ENCODE results near the gene PCSK6. TPM values are rescaled to one million over a fixed set of nuclear protein-coding genes. Genes with fewer than 3 reads are reported as not detected.

Gene PCSK6
- total RNA-seq, 1 experiment from 2014 or later, result 26.3 TPM

DNA sequence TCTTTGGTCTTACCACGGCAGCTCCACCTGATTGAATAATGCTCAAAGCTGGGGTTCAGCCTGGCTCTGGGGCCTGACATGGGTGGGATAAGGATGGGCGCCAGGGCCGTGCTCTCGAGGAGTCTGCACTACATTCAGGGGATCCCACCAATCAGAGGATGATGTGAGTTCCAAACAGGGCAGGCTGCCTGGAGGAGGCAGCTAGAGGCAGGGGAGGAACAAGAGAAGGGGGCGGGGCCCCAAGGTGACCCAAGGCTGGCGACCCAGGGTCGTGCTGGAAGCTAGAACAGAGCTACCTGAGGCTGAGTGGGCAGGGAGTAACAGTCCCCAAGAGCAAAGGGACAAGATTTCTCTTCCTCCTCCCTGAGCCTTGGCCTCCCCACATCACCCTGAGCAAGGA is 56.1 kb downstream of the PCSK6 start:
- Histone ChIP-seq H3K9me2 (ENCODE audit: insufficient read depth) (no peaks in the 10 kb centered on the region), H3K27ac (no peak overlapping the region), H3K4me1 (replicated peaks; ENCODE audit: insufficient read depth) (no peaks in the 10 kb centered on the region), H3K36me3 (ENCODE audit: low read depth) (no peaks in the 10 kb centered on the region; the same call in 1 of the 2 replicates), H3K79me2 (ENCODE audit: low read depth) (no peaks in the 10 kb centered on the region), H3K4me2 (no peak overlapping the region), H3F3A (ENCODE audit: insufficient read depth, low read depth) (no peaks in the 10 kb centered on the region), H3K9me3 (ENCODE audit: insufficient read depth, low read depth) (no peaks in the 10 kb centered on the region), H3K27me3 (ENCODE audit: insufficient read depth, low read depth) (no peaks in the 10 kb centered on the region), H2AFZ (no peak overlapping the region), H3K4me3 (no peak overlapping the region), H4K20me1 (ENCODE audit: insufficient read depth) (no peaks in the 10 kb centered on the region)
- intact Hi-C loops (cut with micrococcal nuclease; ENCODE audit: unreplicated experiment), result no loop called here
- TF ChIP-seq EZH2 (IDR thresholded peaks at IDR 0.05; ENCODE audit: low read depth), result no peak
- TF ChIP-seq, protein P1, sequence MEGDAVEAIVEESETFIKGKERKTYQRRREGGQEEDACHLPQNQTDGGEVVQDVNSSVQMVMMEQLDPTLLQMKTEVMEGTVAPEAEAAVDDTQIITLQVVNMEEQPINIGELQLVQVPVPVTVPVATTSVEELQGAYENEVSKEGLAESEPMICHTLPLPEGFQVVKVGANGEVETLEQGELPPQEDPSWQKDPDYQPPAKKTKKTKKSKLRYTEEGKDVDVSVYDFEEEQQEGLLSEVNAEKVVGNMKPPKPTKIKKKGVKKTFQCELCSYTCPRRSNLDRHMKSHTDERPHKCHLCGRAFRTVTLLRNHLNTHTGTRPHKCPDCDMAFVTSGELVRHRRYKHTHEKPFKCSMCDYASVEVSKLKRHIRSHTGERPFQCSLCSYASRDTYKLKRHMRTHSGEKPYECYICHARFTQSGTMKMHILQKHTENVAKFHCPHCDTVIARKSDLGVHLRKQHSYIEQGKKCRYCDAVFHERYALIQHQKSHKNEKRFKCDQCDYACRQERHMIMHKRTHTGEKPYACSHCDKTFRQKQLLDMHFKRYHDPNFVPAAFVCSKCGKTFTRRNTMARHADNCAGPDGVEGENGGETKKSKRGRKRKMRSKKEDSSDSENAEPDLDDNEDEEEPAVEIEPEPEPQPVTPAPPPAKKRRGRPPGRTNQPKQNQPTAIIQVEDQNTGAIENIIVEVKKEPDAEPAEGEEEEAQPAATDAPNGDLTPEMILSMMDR (conservative IDR thresholded peaks at IDR 0.05), result no peak
- no TSS peak for BruUV-seq (replicated peaks)
- DNase-seq, result no peak
- ChIA-PET POLR2A (ENCODE audit: unreplicated experiment) (no interaction called here), CTCF (no interaction called here)

DNA sequence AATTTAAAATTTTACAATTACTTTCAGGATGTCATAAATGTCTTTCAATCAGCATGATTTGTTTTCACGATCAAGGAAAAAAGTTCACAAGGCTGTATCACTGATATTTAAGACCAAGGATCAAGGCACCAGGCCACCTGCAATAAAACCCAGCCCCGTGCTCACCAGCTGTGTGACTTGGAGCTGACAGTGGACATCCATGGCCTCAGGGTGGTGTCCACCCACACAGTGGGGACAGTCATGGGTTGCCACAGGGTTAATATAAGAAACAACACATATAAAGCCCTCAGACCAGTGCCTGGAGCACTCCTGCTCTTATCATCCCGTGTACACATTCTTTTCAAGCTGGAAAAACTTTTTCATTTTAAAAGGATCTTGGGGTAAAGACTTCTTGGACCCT is 56.5 kb downstream of the PCSK6 start:
- H3F3A ChIP-seq (ENCODE audit: insufficient read depth, low read depth), result no peaks in the 10 kb centered on the region
- TF ChIP-seq EZH2 (IDR thresholded peaks at IDR 0.05; ENCODE audit: low read depth), result no peak
- TF ChIP-seq, protein P1 (conservative IDR thresholded peaks at IDR 0.05), result no peak
- H3K9me2 ChIP-seq (ENCODE audit: insufficient read depth), result no peaks in the 10 kb centered on the region
- intact Hi-C loops (cut with micrococcal nuclease; ENCODE audit: unreplicated experiment), result no loop called here
- no peak overlapping the region for H2AFZ ChIP-seq
- H3K4me1 ChIP-seq (replicated peaks; ENCODE audit: insufficient read depth), result no peaks in the 10 kb centered on the region
- no peak for DNase-seq
- H3K4me3 ChIP-seq, result no peak overlapping the region
- no peak overlapping the region for H3K27ac ChIP-seq
- H3K9me3 ChIP-seq (ENCODE audit: insufficient read depth, low read depth), result no peaks in the 10 kb centered on the region
- no peaks in the 10 kb centered on the region for H4K20me1 ChIP-seq (ENCODE audit: insufficient read depth)
- no peaks in the 10 kb centered on the region; the same call in 1 of the 2 replicates for H3K36me3 ChIP-seq (ENCODE audit: low read depth)
- no peaks in the 10 kb centered on the region for H3K27me3 ChIP-seq (ENCODE audit: insufficient read depth, low read depth)
- CTCF ChIA-PET, result no interaction called here
- no peaks in the 10 kb centered on the region for H3K79me2 ChIP-seq (ENCODE audit: low read depth)
- H3K4me2 ChIP-seq, result no peak overlapping the region
- POLR2A ChIA-PET (ENCODE audit: unreplicated experiment), result no interaction called here
- no TSS peak for BruUV-seq (replicated peaks)

DNA sequence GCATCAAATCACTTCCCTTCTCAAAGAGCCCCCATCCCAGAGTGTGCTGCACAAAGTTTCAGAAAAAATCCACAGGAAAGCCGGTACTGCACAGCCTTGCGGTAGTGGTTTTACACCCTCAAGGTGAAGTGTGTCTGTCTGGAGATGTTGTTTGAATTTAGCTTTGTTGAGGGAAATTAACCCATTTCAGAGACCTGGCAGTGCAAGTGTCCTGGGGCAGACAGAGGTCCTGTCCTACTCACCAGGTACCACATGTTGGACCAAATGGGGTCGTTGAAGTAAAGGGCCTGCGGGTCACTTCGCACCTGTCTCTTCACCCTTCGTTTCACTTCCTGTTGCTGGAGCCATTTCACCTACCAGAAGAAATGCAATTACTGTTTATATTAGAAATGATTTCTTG is 57.8 kb downstream of the PCSK6 start:
- Histone ChIP-seq H4K20me1 (ENCODE audit: insufficient read depth) (no peaks in the 10 kb centered on the region), H3K9me3 (ENCODE audit: insufficient read depth, low read depth) (no peaks in the 10 kb centered on the region), H3K4me3 (no peak overlapping the region), H3K27ac (no peak overlapping the region), H3K4me1 (replicated peaks; ENCODE audit: insufficient read depth) (no peaks in the 10 kb centered on the region), H3K79me2 (ENCODE audit: low read depth) (no peaks in the 10 kb centered on the region), H3F3A (ENCODE audit: insufficient read depth, low read depth) (no peaks in the 10 kb centered on the region), H3K4me2 (no peak overlapping the region), H3K36me3 (ENCODE audit: low read depth) (no peaks in the 10 kb centered on the region; the same call in 1 of the 2 replicates), H2AFZ (no peak overlapping the region), H3K9me2 (ENCODE audit: insufficient read depth) (no peaks in the 10 kb centered on the region), H3K27me3 (ENCODE audit: insufficient read depth, low read depth) (no peaks in the 10 kb centered on the region)
- intact Hi-C loops (cut with micrococcal nuclease; ENCODE audit: unreplicated experiment), result no loop called here
- ChIA-PET POLR2A (ENCODE audit: unreplicated experiment) (no interaction called here), CTCF (no interaction called here)
- DNase-seq, result no peak
- TF ChIP-seq, protein P1 (conservative IDR thresholded peaks at IDR 0.05), result no peak
- TF ChIP-seq EZH2 (IDR thresholded peaks at IDR 0.05; ENCODE audit: low read depth), result no peak
- no TSS peak for BruUV-seq (replicated peaks)
